Uterus (tissue), 2 donors: Measurements from ENCODE around the gene HTR2A.

ENCODE experiments used
- CTCF ChIP-seq, 4 experiments: fragments of 200-600 bp in 2 of 4; fragments of 450-650 bp in 2 of 4; sonication (generic) in 2 of 4; IDR thresholded peaks; one replicate each; pipeline ENCODE4 v1.5.1; 2016 to 2019; ENCODE audit warnings: antibody characterized with exemption in 4 of 4, mild to moderate bottlenecking in 2 of 4, moderate library complexity in 1 of 4
- POLR2A ChIP-seq, 2 donors: fragments of 450-650 bp; IDR thresholded peaks; one replicate each; pipeline ENCODE4 v1.6.1; 2016; ENCODE audit warnings: antibody characterized with exemption in 2 of 2, mild to moderate bottlenecking in 1 of 2, moderate library complexity in 1 of 2

- TF ChIP-seq POLR2A (IDR thresholded peaks at IDR 0.05) (no peak), CTCF (IDR thresholded peaks at IDR 0.05) (no peak)
Measured at GRCh38 chr13:46844431-46844830, 52.4 kb downstream of the HTR2A start.
